ENCODE data around the gene KRTAP10-10. TPM values are rescaled to one million over a fixed set of nuclear protein-coding genes. Genes with fewer than 3 reads are reported as not detected.
"Not testable (repeated sequence)": the region's sequence is repeated elsewhere in the genome, so short reads cannot be mapped to it uniquely, and the experiment has no call there.

KRTAP10-10 gene
- total RNA-seq, 2 experiments from 2014 or later = not detected

- ChIA-PET CTCF (no interaction called here), POLR2A (interaction anchor here (1.6 kb wide), 1 partner anchor 13 kb away, joined by 4 read pairs; the partner anchor contains the start of gene KRTAP12-3)
- Mint-ChIP-seq H3K27ac (no peak overlapping the region), H3K36me3 (ENCODE audit: low read depth) (peaks cover 12% of the 10 kb centered on the region), H3K27me3 (peaks cover 38% of the 10 kb centered on the region), H3K4me1 (no peaks in the 10 kb centered on the region), H3K9me3 (peaks cover 29% of the 10 kb centered on the region), H3K4me3 (no peak overlapping the region)
- no peak for DNase-seq
Observed at GRCh38 chr21:44670642-44671432, 33.7 kb downstream of the KRTAP10-10 start.

- Mint-ChIP-seq H3K9me3 (peaks cover 30% of the 10 kb centered on the region), H3K4me3 (no peak overlapping the region), H3K4me1 (no peaks in the 10 kb centered on the region), H3K27me3 (peaks cover 38% of the 10 kb centered on the region), H3K27ac (no peak overlapping the region), H3K36me3 (ENCODE audit: low read depth) (peaks cover 12% of the 10 kb centered on the region)
- DNase-seq = no peak
- POLR2A ChIA-PET = no interaction called here
- CTCF ChIA-PET = no interaction called here
Observed at GRCh38 chr21:44671911-44672310, 34.8 kb downstream of the KRTAP10-10 start.

DNA sequence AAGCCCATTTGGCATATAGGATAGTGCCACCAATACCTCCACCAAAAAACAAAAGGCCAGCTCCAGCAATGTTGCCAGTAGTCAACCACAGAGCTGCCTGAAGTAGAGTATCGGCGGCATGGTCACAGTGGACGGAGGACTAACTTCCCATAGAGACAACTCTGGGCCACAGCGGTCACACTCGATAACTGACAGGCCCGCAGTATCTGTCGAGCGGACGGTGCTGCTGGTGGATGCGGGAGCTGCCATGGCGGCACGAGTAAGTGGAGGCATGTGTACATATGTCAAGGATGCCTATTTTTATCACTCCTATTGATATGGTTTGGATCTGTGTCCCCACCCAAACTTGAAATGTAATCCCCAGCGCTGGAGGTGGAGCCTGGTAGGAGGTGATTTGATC lies 40.7 kb downstream of the KRTAP10-10 start:
- CTCF ChIA-PET = no interaction called here
- H3K36me3 Mint-ChIP-seq (ENCODE audit: low read depth) = peaks cover 1% of the 10 kb centered on the region

GRCh38 chr21:44681152-44681551 lies 44.0 kb downstream of the KRTAP10-10 start:
- H3K27me3 Mint-ChIP-seq = peaks cover 21% of the 10 kb centered on the region
- POLR2A ChIA-PET = no interaction called here
- no peaks in the 10 kb centered on the region for H3K36me3 Mint-ChIP-seq (ENCODE audit: low read depth)
- CTCF ChIA-PET = no interaction called here
- no peak overlapping the region for H3K27ac Mint-ChIP-seq
- DNase-seq = no peak
- no peak overlapping the region for H3K4me3 Mint-ChIP-seq
- no peaks in the 10 kb centered on the region for H3K9me3 Mint-ChIP-seq
- H3K4me1 Mint-ChIP-seq = peaks cover 4% of the 10 kb centered on the region

More for the DNA sequence above, 40.7 kb downstream of the KRTAP10-10 start:
- POLR2A ChIA-PET = no interaction called here
- no peak overlapping the region for H3K4me3 Mint-ChIP-seq
- no peak overlapping the region for H3K27ac Mint-ChIP-seq
- no peaks in the 10 kb centered on the region for H3K4me1 Mint-ChIP-seq
- peaks cover 27% of the 10 kb centered on the region for H3K27me3 Mint-ChIP-seq
- H3K9me3 Mint-ChIP-seq = peaks cover 7% of the 10 kb centered on the region
- no peak for DNase-seq

- CTCF ChIA-PET = no interaction called here
- H3K27ac Mint-ChIP-seq = no peak within 1 kb of the TSS
- H3K4me3 Mint-ChIP-seq = no peak within 1 kb of the TSS
- POLR2A ChIA-PET = no interaction called here
- peaks cover 10% of the 10 kb centered on the region for H3K4me1 Mint-ChIP-seq
- no peaks in the 10 kb centered on the region for H3K36me3 Mint-ChIP-seq (ENCODE audit: low read depth)
- no peak for DNase-seq
- H3K27me3 Mint-ChIP-seq = peaks cover 17% of the 10 kb centered on the region
- no peaks in the 10 kb centered on the region for H3K9me3 Mint-ChIP-seq
Observed at GRCh38 chr21:44681861-44682579, 44.9 kb downstream of the KRTAP10-10 start, which contains the start of gene KRTAP12-1. Gene KRTAP12-1 (minus strand): TSS chr21:44682163. CDS start chr21:44682123, 40 bp downstream.

- POLR2A ChIA-PET = no interaction called here
- H3K4me3 Mint-ChIP-seq = no peak overlapping the region
Observed at GRCh38 chr21:44682580-44683151, 45.5 kb downstream of the KRTAP10-10 start.

GRCh38 chr21:44684077-44684476 lies 46.9 kb downstream of the KRTAP10-10 start:
- Mint-ChIP-seq H3K27me3 (peaks cover 21% of the 10 kb centered on the region), H3K4me1 (peaks cover 10% of the 10 kb centered on the region), H3K9me3 (no peaks in the 10 kb centered on the region), H3K36me3 (ENCODE audit: low read depth) (no peaks in the 10 kb centered on the region), H3K27ac (no peak overlapping the region), H3K4me3 (no peak overlapping the region)
- CTCF ChIA-PET = no interaction called here
- no peak for DNase-seq
- POLR2A ChIA-PET = no interaction called here

More at GRCh38 chr21:44682580-44683151, 45.5 kb downstream of the KRTAP10-10 start:
- CTCF ChIA-PET = no interaction called here
- Mint-ChIP-seq H3K4me1 (peaks cover 10% of the 10 kb centered on the region), H3K36me3 (ENCODE audit: low read depth) (no peaks in the 10 kb centered on the region), H3K9me3 (no peaks in the 10 kb centered on the region), H3K27ac (no peak overlapping the region), H3K27me3 (peaks cover 20% of the 10 kb centered on the region)
- no peak for DNase-seq

DNA sequence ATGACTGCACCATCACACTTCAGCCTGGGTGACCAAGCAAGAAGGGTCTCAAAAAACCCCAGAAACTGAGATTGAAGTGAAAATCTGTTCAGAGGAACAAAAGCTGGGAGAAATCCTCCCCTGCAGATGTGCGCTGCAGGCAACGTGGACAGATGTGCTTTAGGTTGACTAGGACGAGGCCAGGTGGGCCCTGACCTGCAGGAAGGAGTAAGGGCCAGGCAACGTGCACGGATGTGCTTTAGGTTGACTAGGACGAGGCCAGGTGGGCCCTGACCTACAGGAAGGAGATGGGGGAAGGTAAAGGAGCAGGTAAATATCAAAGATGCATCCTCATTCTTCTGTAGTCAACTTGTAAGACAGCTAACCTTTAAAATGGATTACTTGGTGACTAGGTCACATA lies 47.3 kb downstream of the KRTAP10-10 start:
- Mint-ChIP-seq H3K4me3 (no peak overlapping the region), H3K9me3 (no peaks in the 10 kb centered on the region)

DNA sequence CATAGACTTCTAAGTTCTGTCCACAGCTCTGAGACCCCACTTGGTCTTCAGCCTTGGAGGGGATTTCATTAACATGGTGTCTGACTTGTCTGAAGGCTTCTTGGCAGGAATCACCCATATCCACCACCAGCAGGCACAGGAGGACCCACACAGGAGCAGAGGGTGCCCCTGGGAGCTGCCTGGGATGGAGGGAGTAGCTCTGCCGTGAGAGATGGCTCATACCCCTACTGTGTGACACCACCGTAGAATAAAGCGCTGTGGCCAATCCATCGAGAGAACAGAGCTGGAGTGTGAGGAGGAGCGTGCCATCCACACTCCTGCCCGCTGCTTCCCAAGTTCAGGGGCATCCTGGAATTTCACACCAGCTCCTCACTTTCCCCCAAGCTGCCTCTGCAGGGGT lies 47.9 kb downstream of the KRTAP10-10 start:
- H3K4me3 Mint-ChIP-seq; CTCF ChIA-PET; H3K36me3 Mint-ChIP-seq (ENCODE audit: low read depth); H3K9me3 Mint-ChIP-seq; DNase-seq; H3K27ac Mint-ChIP-seq: not testable (repeated sequence)
- peaks cover 15% of the 10 kb centered on the region for H3K27me3 Mint-ChIP-seq
- POLR2A ChIA-PET = interaction anchor here (0.5 kb wide), 1 partner anchor 11 kb away, joined by 3 read pairs; no protein-coding TSS in a partner anchor
- H3K4me1 Mint-ChIP-seq = peaks cover 10% of the 10 kb centered on the region

More for the DNA sequence above, 47.3 kb downstream of the KRTAP10-10 start:
- no peak overlapping the region for H3K27ac Mint-ChIP-seq
- DNase-seq = no peak
- POLR2A ChIA-PET = interaction anchor here (0.5 kb wide), 1 partner anchor 10 kb away, joined by 3 read pairs; no protein-coding TSS in a partner anchor
- CTCF ChIA-PET = no interaction called here
- peaks cover 18% of the 10 kb centered on the region for H3K27me3 Mint-ChIP-seq
- peaks cover 10% of the 10 kb centered on the region for H3K4me1 Mint-ChIP-seq
- H3K36me3 Mint-ChIP-seq (ENCODE audit: low read depth) = no peaks in the 10 kb centered on the region

GRCh38 chr21:44686000-44686781 lies 49.0 kb downstream of the KRTAP10-10 start:
- Mint-ChIP-seq H3K27ac (no peak overlapping the region), H3K9me3 (no peaks in the 10 kb centered on the region), H3K27me3 (peaks cover 18% of the 10 kb centered on the region), H3K4me3 (no peak overlapping the region), H3K36me3 (ENCODE audit: low read depth) (no peaks in the 10 kb centered on the region), H3K4me1 (peaks cover 10% of the 10 kb centered on the region)
- ChIA-PET POLR2A (no interaction called here), CTCF (no interaction called here)
- no peak for DNase-seq

DNA sequence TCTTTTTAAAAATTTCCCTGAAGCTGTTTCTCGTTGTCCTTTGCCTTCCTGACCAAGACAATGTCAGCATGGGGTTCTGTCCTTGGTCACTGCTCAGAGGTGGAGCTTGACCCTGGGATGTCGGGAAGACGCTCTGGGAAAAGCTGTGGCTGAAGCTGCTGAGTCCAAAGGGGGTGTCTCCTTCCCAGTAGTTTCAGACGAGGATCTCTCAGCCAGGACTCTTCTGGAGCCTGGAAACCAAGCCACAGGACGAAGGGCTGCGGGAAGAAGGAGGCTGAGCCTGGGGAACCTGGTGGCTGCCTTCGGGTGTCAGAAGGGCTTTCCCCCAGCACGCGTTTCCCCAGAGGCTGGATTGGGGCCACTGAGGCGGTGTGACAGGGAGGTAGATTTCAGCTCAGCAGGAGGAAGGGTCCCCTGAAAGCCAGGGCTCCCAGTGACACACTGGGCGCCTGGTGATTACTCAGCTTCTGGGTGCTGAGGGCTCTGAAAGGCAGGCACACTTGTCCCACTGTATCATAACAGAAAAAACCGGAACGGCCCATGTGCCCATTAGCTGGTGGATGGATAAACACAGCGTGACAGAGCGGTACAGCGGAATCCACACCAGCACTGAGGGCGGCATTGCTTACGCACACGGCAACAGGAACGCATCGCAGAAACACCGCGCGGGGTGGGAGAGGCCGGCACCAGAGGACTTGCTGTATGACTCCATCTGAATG lies 49.8 kb downstream of the KRTAP10-10 start:
- H3K36me3 Mint-ChIP-seq (ENCODE audit: low read depth) = no peaks in the 10 kb centered on the region
- H3K27ac Mint-ChIP-seq = no peak overlapping the region
- peaks cover 10% of the 10 kb centered on the region for H3K4me1 Mint-ChIP-seq
- no peaks in the 10 kb centered on the region for H3K9me3 Mint-ChIP-seq
- H3K27me3 Mint-ChIP-seq = peaks cover 25% of the 10 kb centered on the region
- no peak for DNase-seq
- CTCF ChIA-PET = no interaction called here
- POLR2A ChIA-PET = no interaction called here
- no peak overlapping the region for H3K4me3 Mint-ChIP-seq

DNA sequence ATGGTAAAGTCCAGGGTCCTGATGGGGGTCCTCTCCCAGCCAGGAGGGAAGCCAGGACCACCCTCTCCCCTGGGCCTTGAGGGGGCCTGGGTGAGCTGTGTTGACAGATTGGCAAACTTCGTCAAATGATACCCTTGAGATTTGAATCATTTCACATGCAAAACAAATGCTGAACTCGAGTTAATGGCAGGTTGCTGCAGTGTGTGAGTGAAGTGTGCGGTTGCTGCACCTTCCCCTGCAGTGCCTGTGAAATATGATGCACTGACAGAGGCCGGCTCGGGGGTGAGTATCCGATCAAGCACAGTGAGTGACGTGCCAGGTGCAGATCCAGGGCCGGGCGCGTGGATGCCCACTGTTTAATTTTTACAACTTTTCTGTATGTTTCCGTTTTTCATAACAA lies 50.5 kb downstream of the KRTAP10-10 start:
- no peak overlapping the region for H3K27ac Mint-ChIP-seq
- ChIA-PET POLR2A (no interaction called here), CTCF (no interaction called here)
- H3K9me3 Mint-ChIP-seq = peaks cover 3% of the 10 kb centered on the region
- no peak overlapping the region for H3K4me3 Mint-ChIP-seq
- no peaks in the 10 kb centered on the region for H3K36me3 Mint-ChIP-seq (ENCODE audit: low read depth)
- H3K27me3 Mint-ChIP-seq = peaks cover 29% of the 10 kb centered on the region
- H3K4me1 Mint-ChIP-seq = peaks cover 10% of the 10 kb centered on the region
- DNase-seq = no peak

Data from activated CD4-positive, alpha-beta memory T cell treated with anti-CD3 and anti-CD28 coated beads, Interleukin-2, amount 10 ng/mL, durations not matched to agents 7 days and 5 days (primary cell).